AG04450 (cell line): Measurements from ENCODE around the gene ANGPTL2. TPM values are rescaled to one million over a fixed set of nuclear protein-coding genes. Genes with fewer than 3 reads are reported as not detected.

Source experiments
- CTCF ChIA-PET: fragments of 300-600, 350-600 bp; formaldehyde crosslinking; extraction: SDS; loops from one replicate; lab custom pipeline; 2022; ENCODE audit warnings: antibody characterized with exemption, inconsistent platforms; lab: Charles Lee
- POLR2A ChIA-PET: fragments of 350-600 bp; formaldehyde crosslinking; extraction: SDS; loops from one replicate; lab custom pipeline; 2021; ENCODE audit warnings: antibody characterized with exemption, inconsistent platforms; lab: Yijun Ruan, JAX
- DNase-seq: peaks from one replicate; pipeline ENCODE4 v3.0.0-alpha.2; 2011; ENCODE audit warnings: low read depth, low spot score
- H3K27ac ChIP-seq: one replicate; pipeline ENCODE4 v1.5.1; 2012; ENCODE audit warnings: low read depth, low read length, control low read depth
- H3K27me3 ChIP-seq: one replicate; pipeline ENCODE4 v1.6.0; 2012; ENCODE audit warnings: low read length; ENCODE audit not compliant: control insufficient read depth, insufficient read depth
- H3K4me3 ChIP-seq: 2 replicates; pipeline ENCODE4 v1.5.1; 2011; ENCODE audit warnings: mild to moderate bottlenecking, low read depth, low read length, control low read depth
- H3K9me3 ChIP-seq: 2 replicates; pipeline ENCODE4 v1.5.1; 2012; ENCODE audit warnings: low read length; ENCODE audit not compliant: control insufficient read depth, insufficient read depth
- polyA plus RNA-seq: library from polyadenylated mRNA; depleted of rRNA; stranded (reverse); fragments of >200 nt; gene quantifications from 2 replicates; pipeline ENCODE4 v1.2.3, GENCODE V29; 2011
- TF ChIP-seq, protein P1 (sequence below): IDR thresholded peaks from 2 replicates; pipeline ENCODE4 v1.5.1; 2011; ENCODE audit warnings: low read depth, low read length, control low read depth, inconsistent platforms

Gene ANGPTL2
- polyA plus RNA-seq, 1 experiment = 108 TPM

DNA sequence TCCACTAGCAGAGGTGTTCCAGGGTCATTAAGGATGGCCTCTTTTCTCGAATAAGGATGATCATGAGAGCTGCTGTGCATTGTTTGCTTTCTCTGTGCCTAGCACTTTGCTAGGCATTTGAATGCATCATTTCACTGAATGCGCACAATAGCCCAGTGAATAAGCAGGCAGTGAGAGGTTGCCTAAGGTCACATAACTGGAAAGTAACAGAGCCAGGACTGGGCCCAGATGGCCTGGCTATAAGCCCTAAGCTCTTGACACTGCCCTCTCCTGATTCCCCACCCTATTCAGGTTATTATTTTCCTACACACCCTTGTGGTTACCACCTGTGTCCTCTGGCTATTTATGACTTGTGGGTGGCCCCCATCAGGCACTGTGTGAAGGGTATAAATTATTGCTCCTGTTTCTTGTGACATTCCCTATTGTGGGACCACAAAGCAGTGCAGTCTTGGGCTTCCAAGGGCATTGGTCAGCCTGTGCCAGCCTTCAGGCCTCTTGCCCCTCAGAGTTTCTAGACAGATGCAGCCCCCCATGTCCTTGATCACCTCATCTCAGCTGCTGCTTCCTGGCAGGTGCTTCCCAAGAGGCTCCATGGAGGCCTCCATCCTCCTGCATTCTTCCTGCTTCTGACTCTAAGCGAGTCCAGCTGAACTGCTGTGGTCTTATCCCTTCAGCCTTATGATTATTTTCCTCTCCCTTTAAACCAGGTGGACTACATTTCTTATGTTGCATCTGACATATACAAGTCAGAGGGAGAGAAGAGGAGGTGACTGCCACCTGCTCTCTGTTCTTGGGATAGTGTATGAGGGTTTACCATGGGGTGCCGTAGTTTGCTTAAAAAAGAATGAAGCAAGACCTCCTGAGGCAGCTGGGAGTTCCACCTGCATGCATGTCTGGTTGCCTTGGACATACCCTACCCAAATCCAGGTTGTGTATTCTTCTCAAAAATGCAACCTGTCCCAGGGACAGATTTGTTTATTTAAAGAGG, 47.6 kb downstream of the ANGPTL2 start:
- TF ChIP-seq, protein P1, sequence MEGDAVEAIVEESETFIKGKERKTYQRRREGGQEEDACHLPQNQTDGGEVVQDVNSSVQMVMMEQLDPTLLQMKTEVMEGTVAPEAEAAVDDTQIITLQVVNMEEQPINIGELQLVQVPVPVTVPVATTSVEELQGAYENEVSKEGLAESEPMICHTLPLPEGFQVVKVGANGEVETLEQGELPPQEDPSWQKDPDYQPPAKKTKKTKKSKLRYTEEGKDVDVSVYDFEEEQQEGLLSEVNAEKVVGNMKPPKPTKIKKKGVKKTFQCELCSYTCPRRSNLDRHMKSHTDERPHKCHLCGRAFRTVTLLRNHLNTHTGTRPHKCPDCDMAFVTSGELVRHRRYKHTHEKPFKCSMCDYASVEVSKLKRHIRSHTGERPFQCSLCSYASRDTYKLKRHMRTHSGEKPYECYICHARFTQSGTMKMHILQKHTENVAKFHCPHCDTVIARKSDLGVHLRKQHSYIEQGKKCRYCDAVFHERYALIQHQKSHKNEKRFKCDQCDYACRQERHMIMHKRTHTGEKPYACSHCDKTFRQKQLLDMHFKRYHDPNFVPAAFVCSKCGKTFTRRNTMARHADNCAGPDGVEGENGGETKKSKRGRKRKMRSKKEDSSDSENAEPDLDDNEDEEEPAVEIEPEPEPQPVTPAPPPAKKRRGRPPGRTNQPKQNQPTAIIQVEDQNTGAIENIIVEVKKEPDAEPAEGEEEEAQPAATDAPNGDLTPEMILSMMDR = no peak
- POLR2A ChIA-PET = no interaction called here
- no peak for DNase-seq
- Histone ChIP-seq H3K27me3 (no peaks in the 10 kb centered on the region), H3K27ac (no peak overlapping the region), H3K4me3 (no peak overlapping the region), H3K9me3 (peaks cover 3% of the 10 kb centered on the region; the same call in 1 of the 2 replicates)
- CTCF ChIA-PET = no interaction called here

DNA sequence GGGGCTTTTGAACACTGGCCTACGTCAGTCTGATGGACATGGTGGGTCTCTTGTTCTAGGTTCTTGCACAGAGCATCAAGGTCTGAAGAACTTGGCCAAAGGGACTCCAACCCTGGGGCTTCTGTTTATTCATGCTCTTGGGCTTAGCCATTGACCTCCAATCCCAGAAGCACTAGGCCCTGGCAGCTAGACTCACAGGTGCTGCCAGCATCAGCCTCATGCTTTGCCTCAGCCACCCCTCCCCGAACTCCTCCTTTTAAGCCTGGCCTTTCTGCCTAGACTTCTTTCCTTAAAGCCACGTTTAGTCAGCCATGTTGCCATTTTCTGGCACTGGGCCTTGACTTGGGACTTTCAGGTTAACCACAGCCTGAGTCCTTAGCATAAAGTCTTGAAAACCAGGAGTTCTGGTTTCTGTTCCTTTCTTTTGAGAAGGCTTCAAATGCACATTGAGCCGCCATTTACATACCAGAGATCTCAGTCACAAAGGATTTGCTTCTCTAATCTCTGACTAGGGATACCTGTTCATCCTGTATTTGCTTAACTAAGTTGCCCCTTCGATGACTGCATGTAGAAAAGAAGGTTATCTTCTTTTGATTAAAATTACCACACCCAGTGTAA, 54.7 kb downstream of the ANGPTL2 start:
- no peaks in the 10 kb centered on the region for H3K27me3 ChIP-seq
- POLR2A ChIA-PET = no interaction called here
- no peaks in the 10 kb centered on the region; the same call in 1 of the 2 replicates for H3K9me3 ChIP-seq
- DNase-seq = no peak
- TF ChIP-seq, protein P1 = no peak
- H3K4me3 ChIP-seq = no peak overlapping the region
- CTCF ChIA-PET = no interaction called here
- no peak overlapping the region for H3K27ac ChIP-seq

DNA sequence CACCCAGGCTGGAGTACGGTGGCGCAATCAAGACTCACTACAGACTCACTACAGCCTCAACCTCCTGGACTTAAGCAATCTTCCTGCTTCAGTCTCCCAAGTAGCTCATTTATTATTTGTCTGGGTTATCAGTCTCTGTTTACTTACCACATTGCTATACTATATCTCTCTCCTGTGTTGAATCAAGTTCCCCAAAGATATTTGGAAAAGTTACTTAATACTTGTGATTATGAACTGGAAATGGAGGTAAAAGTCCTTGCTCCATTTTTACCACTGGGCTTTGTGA, 55.6 kb downstream of the ANGPTL2 start:
- CTCF ChIA-PET = no interaction called here

DNA sequence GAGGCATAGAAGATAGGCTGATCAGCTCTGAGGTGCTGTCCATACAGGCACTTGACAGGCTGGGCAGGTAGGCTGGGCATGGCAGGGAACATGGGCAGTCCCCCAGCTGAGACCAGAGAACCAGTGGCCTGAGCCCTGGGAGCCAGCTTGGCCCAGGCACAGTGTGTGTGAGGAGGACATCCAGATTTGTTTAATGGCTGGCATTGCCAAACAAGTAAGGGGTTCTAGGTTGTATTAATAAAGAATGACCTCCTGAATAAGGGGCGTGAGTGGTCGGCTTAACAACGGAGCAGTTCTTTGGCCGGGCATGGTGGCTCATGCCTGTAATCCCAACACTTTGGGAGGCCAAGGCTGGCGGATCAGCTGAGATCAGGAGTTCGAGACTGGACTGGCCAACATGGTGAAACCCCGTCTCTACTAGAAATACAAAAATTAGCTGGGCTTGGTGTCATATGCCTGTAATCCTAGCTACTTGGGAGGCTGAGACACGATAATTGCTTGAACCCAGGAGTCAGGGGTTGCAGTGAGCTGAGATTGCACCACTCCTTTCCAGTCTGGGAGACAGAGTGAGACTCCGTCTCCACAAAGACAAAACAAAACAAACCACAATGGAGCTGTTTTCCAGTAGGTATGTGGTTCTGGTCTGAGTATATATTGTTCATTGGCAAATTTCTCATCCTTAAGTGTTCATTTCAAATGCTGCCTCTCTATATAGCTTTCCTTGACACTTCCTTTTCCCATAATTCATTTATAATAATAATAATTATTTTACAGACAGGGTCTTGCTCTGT, 56.2 kb downstream of the ANGPTL2 start:
- H3K27ac ChIP-seq = no peak overlapping the region
- H3K27me3 ChIP-seq = no peaks in the 10 kb centered on the region
- no peak overlapping the region for H3K4me3 ChIP-seq
- DNase-seq = no peak
- no peaks in the 10 kb centered on the region for H3K9me3 ChIP-seq
- ChIA-PET CTCF (no interaction called here), POLR2A (interaction anchor here (0.7 to 1.4 kb wide), 2 partner anchors 45 to 57 kb away, joined by 4 to 5 read pairs; partner anchors contain the start of gene ANGPTL2)
- TF ChIP-seq, protein P1 = no peak

More for the DNA sequence above, 55.6 kb downstream of the ANGPTL2 start:
- POLR2A ChIA-PET = interaction anchor here (1.4 kb wide), 1 partner anchor 56 kb away, joined by 4 read pairs; the partner anchor contains the start of gene ANGPTL2
- TF ChIP-seq, protein P1 = no peak
- no peaks in the 10 kb centered on the region for H3K9me3 ChIP-seq
- no peak overlapping the region for H3K27ac ChIP-seq
- no peaks in the 10 kb centered on the region for H3K27me3 ChIP-seq
- no peak for DNase-seq
- H3K4me3 ChIP-seq = no peak overlapping the region
